PC-3 (cell line): ENCODE results near the gene PIEZO2.

Experiments
- CTCF ChIP-seq: fragments of 300-600 bp; sonication (generic); conservative IDR thresholded peaks from 2 replicates; pipeline ENCODE4 v1.5.1; 2017; ENCODE audit warnings: antibody characterized with exemption, low read depth, mild to moderate bottlenecking, low read length
- EZH2 ChIP-seq: fragments of 300-600 bp; sonication (generic); IDR thresholded peaks from one replicate; pipeline ENCODE4 v1.6.1; 2017; ENCODE audit warnings: antibody characterized with exemption, mild to moderate bottlenecking, low read length; ENCODE audit not compliant: unreplicated experiment

GRCh38 chr18:10783941-10784340 is 365.4 kb downstream of the PIEZO2 start:
- TF ChIP-seq CTCF (no peak), EZH2 (no peak)
